ENCODE results near the gene USP21.

Gene USP21

DNA sequence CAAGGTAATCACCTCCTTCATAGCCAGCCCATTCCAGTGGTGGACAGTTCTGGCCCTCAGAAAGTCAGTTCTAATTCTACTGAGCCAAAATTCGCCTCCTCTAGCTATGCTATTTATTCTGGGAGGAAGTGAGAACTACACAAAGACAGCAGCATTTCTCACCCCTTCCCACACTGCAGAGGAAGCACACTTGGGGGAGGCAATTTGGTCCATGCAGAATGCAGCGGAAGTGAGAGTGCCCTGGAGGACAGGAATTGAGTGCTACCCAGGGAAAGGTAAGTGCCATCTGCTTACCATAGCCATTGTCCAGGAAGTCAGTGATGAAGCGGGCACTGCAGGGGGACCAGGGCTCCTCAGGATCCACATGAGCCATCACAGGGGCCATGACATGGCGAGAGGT is 35.9 kb downstream of the USP21 start:
- DNase-seq: no peak

GRCh38 chr1:161196111-161196510 is 36.8 kb downstream of the USP21 start:
- DNase-seq: no peak

DNA sequence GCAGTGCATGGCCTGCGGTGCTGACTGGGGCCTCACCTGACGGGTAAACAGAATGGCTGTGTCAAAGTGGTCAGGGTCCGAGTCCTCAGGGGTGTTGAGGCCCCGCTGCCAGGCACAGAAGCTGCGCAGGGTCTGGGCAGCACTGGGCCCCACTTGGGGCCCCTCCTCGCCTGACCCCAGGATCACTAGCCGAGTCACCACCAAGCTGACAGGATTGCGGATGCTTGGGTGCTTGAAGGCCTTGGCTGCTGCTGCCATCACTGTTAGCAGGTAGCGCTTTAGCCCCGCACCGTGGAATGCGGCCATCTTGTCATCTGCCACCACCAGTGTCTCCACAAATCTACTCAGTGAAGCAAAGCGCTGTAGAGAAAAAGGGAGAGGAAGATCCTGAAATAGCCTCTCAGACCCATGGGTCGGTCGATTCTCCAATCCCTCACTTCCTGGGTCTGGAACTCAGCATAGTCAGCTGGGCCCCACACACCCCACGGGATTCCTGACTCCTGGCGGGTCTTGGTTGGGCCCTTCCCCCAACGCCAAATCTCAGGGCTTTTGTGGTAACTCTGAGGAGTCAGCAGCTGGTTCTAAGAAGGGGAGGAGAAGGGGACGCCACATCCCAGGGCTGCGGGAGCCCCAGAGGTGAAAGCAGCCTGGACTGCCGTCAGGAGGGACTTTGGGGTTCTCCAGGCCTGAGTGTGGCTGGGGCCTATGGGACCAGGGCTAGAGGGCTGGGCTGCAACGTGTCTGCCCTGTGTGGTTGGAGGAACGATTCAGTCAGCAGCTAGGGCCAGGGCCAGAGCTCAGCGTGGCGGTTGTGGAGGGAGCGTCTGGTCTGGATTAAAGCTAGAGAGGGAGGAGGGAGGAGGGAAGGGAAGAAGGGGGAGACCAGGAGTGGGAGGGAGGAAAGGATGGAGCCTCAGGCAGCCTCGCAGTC is 37.5 kb downstream of the USP21 start:
- peak; percentile 93 for DNase-seq

- no peak for DNase-seq
Observed at GRCh38 chr1:161197560-161198193, 38.4 kb downstream of the USP21 start.

DNA sequence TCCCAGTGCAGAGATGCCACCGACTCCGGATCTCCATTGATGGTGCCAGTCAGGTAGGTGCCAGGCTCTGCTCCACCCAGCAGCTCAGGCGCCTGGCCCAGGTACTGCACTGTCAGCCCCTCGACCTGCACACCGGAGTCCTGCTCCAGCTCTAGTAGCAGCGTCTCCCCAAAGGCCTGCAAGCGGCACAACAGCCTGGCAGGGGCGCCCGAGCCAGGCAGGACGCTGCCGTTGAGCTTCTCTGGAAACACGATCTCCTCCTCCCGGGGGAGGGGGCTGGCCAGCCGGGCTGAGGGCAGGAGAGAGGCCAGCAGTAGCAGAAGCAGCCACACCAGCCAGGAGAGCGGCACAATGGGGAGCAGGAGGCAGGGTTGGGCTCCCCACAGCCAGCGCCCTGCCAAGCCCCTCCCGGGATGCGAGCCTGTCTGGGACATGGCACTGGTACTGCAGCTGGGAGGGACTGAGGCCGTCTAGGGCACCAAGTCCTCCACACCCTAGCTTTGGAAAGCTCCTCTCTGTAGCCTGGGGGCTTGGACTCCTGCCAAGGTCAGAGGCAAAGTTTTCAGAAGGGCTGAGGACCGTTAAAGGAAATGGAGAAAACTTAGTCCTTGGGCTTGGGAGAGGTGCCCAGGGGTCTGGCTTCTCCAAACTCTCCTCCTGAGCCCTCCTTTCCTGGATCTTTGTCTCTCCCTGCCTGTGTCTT is 39.0 kb downstream of the USP21 start:
- peak; percentile 82 for DNase-seq

DNA sequence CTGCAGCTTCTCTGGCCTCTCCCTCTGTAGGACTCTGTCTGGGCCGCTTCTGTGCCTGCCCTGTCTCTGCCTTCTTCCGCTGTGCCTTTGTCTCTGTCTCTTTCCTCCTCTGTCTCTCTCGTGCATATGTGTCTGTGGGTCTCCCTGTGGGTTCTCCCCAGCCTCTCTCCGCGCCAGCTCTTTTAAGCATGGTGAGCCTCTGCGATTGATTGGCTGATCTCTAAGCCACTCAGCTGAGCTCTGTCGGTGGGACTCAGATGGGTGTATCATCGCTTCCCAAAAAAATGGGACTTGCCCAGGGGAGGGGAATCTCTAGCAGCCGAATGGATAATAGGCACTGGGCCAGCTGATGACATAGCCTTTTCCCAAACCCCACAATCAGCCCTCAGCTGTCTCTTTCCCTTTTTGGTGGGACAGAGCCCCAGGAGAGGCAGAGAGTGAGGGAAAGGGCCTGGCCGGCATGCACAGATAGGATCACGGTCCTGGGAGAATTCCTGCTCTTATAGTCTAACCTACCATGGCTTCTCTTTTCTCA is 39.7 kb downstream of the USP21 start, which contains the start of gene ADAMTS4:
Gene ADAMTS4 (minus strand): TSS at position 158 of the 535 bp plus-strand sequence. CDS start 427 bp downstream, outside the sequence.
- peak; percentile 89 for DNase-seq

GRCh38 chr1:161199506-161200139 is 40.3 kb downstream of the USP21 start:
- peak; percentile 69 for DNase-seq

GRCh38 chr1:161200421-161200991 is 41.2 kb downstream of the USP21 start:
- DNase-seq: no peak

- DNase-seq: peak; percentile 69
Observed at GRCh38 chr1:161200992-161201835, 41.9 kb downstream of the USP21 start.

- DNase-seq: peak; percentile 98
Observed at GRCh38 chr1:161201836-161202712, 42.8 kb downstream of the USP21 start, which contains the start of gene NDUFS2. Gene NDUFS2, plus strand, starts transcription at chr1:161202367. Its CDS starts 19 bp downstream, at chr1:161202386.

- DNase-seq: no peak
Observed at GRCh38 chr1:161206411-161207140, 47.3 kb downstream of the USP21 start.

DNA sequence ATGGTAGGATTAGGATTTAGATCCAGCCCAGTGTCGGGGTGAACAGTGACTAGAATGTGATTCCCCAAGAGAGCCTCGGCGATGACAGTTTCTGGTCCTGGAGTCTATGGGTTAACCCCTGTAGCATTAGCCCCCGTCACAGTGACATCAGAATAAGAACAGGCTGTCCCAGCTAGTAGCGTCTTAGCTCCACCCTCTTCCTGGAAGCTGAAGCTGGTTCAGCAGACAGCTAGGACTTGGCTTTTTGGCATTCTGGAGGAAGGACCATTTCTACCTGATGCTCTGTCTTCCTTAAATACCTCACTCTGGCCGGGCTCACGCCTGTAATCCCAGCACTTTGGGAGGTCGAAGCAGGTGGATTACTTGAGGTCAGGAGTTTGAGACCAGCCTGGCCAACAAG is 47.9 kb downstream of the USP21 start:
- no peak for DNase-seq

DNA sequence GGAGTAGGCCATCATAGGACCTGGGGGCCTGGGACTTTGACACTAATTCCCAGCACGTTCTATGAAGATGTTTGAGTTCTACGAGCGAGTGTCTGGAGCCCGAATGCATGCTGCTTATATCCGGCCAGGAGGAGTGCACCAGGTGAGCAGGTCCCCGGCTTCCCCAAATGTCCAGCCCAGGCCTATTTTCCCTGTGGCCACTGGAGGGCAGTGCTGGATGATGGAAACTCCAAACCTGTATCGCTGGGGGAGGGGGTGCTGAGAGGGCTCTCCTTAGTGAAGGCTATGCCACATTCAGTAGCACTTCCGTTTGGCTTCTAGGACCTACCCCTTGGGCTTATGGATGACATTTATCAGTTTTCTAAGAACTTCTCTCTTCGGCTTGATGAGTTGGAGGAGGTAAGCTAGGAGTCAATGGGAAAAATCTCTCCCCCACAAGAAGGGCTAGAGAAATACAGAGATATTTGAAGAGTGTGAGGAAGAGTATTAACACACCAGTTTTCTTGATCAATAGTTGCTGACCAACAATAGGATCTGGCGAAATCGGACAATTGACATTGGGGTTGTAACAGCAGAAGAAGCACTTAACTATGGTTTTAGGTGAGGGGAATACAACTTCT is 50.6 kb downstream of the USP21 start:
- peak; percentile 78 for DNase-seq

GRCh38 chr1:161214369-161214768 is 55.1 kb downstream of the USP21 start:
- no peak for DNase-seq

DNA sequence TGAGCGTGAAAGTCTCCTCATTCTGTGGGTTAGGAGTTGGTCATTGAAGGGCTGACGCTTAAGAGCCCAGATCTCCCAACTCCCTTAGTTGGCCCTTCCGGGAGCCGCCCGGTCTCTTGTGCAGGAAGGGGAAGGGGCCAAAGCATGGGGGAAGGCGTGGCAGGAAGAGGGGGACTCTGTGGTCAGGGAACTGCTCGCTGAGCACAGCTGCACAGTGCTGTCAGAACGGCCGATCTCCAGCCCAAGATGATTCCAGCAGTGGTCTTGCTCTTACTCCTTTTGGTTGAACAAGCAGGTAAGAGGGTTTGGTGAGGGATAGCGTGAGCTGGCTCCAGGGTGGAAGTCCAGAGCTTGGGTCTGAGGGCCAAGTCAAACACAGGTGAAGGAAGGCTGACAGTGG is 55.8 kb downstream of the USP21 start, which contains the start of gene FCER1G:
Gene FCER1G (plus strand): TSS at position 220 of the 400 bp plus-strand sequence. CDS start 27 bp downstream, at position 247.
- DNase-seq: no peak

Measured in right hindlimb (tissue), 1 donor.